Breast epithelium (tissue), 4 donors: ENCODE results near the gene SNRNP200. TPM values are rescaled to one million over a fixed set of nuclear protein-coding genes. Genes with fewer than 3 reads are reported as not detected.

Experiments used
- DNase-seq, 2 donors: peaks; one replicate each; pipeline ENCODE4 v3.0.0-alpha.2; 2019; ENCODE audit warnings: low spot score in 2 of 2
- H3K27ac ChIP-seq, 2 donors: fragments of 200-600 bp; sonication (generic) in 1 of 2; one replicate each; pipeline ENCODE4 v1.5.1; 2016 to 2019; ENCODE audit warnings: mild to moderate bottlenecking in 1 of 2
- H3K27me3 ChIP-seq, 2 donors: fragments of 200-600 bp; sonication (generic) in 1 of 2; one replicate each; pipeline versions ENCODE4 v1.5.1 to v1.6.0; 2017 to 2019; ENCODE audit warnings: control low read depth in 1 of 2, mild to moderate bottlenecking in 1 of 2
- H3K36me3 ChIP-seq: fragments of 200-600 bp; one replicate; pipeline ENCODE4 v1.5.1; 2019
- H3K4me1 ChIP-seq, 2 donors: fragments of 200-600 bp; sonication (generic); one replicate each; pipeline ENCODE4 v1.5.1; 2016 to 2019; ENCODE audit warnings: control low read depth in 1 of 2
- H3K4me3 ChIP-seq, 3 donors: fragments of 200-600 bp; sonication (generic); 1 replicate in 2 of 3; 2 replicates in 1 of 3; pipeline ENCODE4 v1.5.1; 2016 to 2019; ENCODE audit warnings: mild to moderate bottlenecking in 3 of 3, moderate library complexity in 2 of 3
- H3K9me3 ChIP-seq, 2 donors: fragments of 200-600 bp; sonication (generic) in 1 of 2; one replicate each; pipeline ENCODE4 v1.5.1; 2016 to 2019; ENCODE audit warnings: control low read depth in 1 of 2
- POLR2A ChIP-seq: fragments of 450-650 bp; IDR thresholded peaks from one replicate; pipeline ENCODE4 v1.6.1; 2016; ENCODE audit warnings: antibody characterized with exemption, mild to moderate bottlenecking, moderate library complexity
- POLR2AphosphoS5 ChIP-seq, 3 donors: sonication (generic); formaldehyde crosslinking; IDR thresholded peaks; one replicate each; pipeline ENCODE4 v1.6.1; 2017; ENCODE audit warnings: antibody characterized with exemption in 3 of 3
- intact Hi-C: fragments of 100-400 bp; cut with DNase I; formaldehyde crosslinking; loops from one replicate; pipeline ENCODE4 v1.15.1; 2023; ENCODE audit warnings: low total_unique reads
- total RNA-seq, 3 donors: library from RNA; depleted of rRNA; stranded (reverse); fragments of >200 nt; gene quantifications; one replicate each; pipeline ENCODE4 v1.1.0, GENCODE V29; 2016
- TF ChIP-seq, protein P1 (sequence below), 3 donors: fragments of 450-650 bp; IDR thresholded peaks; one replicate each; pipeline ENCODE4 v1.5.1; 2016 to 2017; ENCODE audit warnings: antibody characterized with exemption in 3 of 3, mild to moderate bottlenecking in 3 of 3, moderate library complexity in 3 of 3

SNRNP200 gene
- total RNA-seq, 3 donors from 2014 or later = 99.4 to 111 (median 109) TPM

DNA sequence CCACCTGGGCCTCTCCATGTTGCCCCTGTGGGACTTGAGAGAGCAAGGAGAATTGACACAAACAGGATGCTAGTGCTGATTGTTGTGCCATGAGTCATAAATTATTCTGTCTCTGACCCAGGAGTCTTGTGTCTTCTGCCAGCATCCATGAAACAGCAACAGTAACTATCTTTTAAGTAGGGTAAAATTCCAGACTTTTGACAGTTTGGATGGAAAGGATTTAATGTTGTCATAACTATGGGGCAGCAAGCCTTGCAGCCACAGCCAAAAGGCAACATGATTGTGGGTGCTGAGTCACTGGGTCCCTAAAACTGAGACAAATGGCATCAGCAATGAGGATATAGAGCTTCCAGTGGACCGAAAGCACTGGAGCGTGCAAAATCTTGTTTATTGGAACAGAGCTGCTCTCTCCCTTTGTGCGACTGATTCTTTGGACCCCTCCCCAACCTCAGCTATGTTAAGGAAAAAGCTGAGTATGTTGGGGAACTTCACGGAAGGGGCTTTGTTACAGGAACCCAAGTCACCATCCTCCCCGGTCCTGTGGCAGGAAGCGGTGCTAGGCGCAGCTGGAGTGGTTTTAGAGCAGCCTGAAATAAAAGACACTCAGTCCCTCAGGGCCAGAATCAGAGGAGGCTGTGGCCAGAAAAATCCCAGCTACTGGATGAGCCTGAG is 10.2 kb upstream of the SNRNP200 start:
- Histone ChIP-seq H3K4me3 (no peak overlapping the region), H3K9me3 (no peaks in the 10 kb centered on the region), H3K4me1 (no peaks in the 10 kb centered on the region), H3K27ac (peak overlapping the region in 1 of 2 donors; percentile 14), H3K36me3 (no peaks in the 10 kb centered on the region), H3K27me3 (no peaks in the 10 kb centered on the region)
- intact Hi-C loops = no loop called here
- TF ChIP-seq POLR2AphosphoS5 (IDR thresholded peaks at IDR 0.05) = no peak
- TF ChIP-seq, protein P1, sequence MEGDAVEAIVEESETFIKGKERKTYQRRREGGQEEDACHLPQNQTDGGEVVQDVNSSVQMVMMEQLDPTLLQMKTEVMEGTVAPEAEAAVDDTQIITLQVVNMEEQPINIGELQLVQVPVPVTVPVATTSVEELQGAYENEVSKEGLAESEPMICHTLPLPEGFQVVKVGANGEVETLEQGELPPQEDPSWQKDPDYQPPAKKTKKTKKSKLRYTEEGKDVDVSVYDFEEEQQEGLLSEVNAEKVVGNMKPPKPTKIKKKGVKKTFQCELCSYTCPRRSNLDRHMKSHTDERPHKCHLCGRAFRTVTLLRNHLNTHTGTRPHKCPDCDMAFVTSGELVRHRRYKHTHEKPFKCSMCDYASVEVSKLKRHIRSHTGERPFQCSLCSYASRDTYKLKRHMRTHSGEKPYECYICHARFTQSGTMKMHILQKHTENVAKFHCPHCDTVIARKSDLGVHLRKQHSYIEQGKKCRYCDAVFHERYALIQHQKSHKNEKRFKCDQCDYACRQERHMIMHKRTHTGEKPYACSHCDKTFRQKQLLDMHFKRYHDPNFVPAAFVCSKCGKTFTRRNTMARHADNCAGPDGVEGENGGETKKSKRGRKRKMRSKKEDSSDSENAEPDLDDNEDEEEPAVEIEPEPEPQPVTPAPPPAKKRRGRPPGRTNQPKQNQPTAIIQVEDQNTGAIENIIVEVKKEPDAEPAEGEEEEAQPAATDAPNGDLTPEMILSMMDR (IDR thresholded peaks at IDR 0.05) = no peak
- TF ChIP-seq POLR2A = no peak
- DNase-seq = no peak

DNA sequence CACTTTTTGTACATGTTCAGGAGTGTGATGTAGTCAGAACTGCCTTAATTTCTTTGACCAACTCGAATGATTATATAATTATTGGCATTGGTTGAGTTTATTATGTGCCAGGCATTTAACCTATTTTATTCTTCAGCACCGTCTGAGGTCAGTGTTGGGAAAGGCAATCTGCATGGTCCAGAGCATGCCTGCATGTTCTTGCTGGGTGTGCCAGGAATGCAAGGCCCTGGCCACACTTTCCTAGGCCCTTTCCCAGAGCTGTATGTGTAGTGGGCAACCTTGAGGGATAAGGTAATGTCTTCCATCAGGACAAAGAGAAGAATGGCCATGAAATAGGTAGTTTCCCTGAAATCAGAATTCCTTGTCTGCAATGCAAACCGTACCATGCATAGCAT is 9.7 kb upstream of the SNRNP200 start:
- Histone ChIP-seq H3K9me3 (no peaks in the 10 kb centered on the region), H3K4me3 (no peak overlapping the region), H3K36me3 (no peaks in the 10 kb centered on the region), H3K27me3 (no peaks in the 10 kb centered on the region), H3K4me1 (no peaks in the 10 kb centered on the region), H3K27ac (no peak overlapping the region)
- TF ChIP-seq POLR2AphosphoS5 (IDR thresholded peaks at IDR 0.05) = no peak
- TF ChIP-seq, protein P1 (IDR thresholded peaks at IDR 0.05) = no peak
- TF ChIP-seq POLR2A = no peak
- DNase-seq = no peak
- intact Hi-C loops = no loop called here

DNA sequence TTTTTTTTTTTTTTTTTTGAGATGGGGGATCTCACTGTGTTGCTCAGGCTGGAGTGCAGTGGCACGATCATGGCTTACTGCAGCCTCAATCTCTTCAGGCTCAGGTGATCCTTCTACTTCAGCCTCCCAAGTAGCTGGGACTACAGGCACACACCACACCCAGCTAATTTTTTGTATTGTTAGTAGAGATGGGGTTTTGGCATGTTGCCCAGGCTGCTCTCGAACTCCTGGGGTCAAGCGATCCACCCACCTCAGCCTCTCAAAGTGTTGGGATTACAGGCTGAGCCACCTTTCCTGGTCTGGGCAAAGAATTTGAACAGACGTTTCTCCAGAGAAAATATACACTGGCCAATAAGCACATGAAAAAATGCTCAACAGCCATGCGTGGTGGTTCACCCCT is 2.9 kb upstream of the SNRNP200 start:
- Histone ChIP-seq H3K36me3 (no peaks in the 10 kb centered on the region), H3K27ac (no peak overlapping the region), H3K4me3 (no peak overlapping the region), H3K4me1 (peaks cover 0 to 6% of the 10 kb centered on the region in 2 donors), H3K27me3 (no peaks in the 10 kb centered on the region), H3K9me3 (no peaks in the 10 kb centered on the region)
- TF ChIP-seq, protein P1 (IDR thresholded peaks at IDR 0.05) = no peak
- TF ChIP-seq POLR2AphosphoS5 (IDR thresholded peaks at IDR 0.05) = no peak
- no peak for TF ChIP-seq POLR2A
- DNase-seq = no peak
- intact Hi-C loops = loop anchor here (10.0 kb wide), 1 partner anchor 97 kb away; no protein-coding TSS in a partner anchor

DNA sequence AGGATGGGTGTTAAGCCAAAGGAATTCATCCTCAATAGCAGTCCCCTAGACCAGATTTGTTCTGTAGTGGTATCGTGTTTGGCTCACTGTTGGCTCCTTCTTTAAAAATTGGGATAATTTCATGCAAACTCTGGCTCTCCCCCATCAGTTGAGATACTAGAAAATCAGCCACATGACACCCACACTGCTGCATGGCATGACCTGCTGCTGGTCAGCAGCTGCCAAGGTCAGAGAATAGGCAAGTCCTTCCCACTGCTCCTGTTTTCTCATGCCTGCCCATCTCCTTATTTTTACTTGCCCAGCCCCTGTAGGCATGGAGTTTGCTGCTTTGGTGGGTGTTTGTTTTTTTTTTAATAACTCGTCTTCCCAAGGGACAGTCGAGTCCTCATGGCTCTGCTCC is 1.0 kb upstream of the SNRNP200 start:
- Histone ChIP-seq H3K27me3 (no peaks in the 10 kb centered on the region), H3K9me3 (no peaks in the 10 kb centered on the region), H3K27ac (peak overlapping the region; percentile 87 to 91), H3K36me3 (no peaks in the 10 kb centered on the region), H3K4me1 (peaks cover 0 to 6% of the 10 kb centered on the region in 2 donors), H3K4me3 (peak overlapping the region in 2 of 3 donors; percentile 81 to 91)
- TF ChIP-seq POLR2A (no peak), POLR2AphosphoS5 (IDR thresholded peaks at IDR 0.05) (no peak)
- TF ChIP-seq, protein P1 (IDR thresholded peaks at IDR 0.05) = no peak
- no peak for DNase-seq
- intact Hi-C loops = loop anchor here (10.0 kb wide), 1 partner anchor 98 kb away; no protein-coding TSS in a partner anchor

DNA sequence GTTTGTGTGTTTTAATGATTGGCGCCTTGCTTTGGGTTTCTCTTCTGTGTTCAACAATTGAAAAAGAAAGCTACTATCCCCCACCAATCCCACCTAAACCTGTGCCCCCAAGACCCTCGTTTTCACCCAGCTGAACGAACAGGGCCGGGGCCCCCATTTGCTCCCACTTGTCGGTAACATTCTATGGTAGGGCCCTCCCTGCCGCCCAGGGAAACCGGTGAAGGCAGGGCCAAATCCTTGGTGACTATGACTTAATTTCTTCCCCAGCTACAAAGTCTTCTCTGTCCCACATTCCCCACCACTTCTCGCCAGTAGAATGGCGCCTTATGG is 598 bp upstream of the SNRNP200 start:
- Histone ChIP-seq H3K36me3 (no peaks in the 10 kb centered on the region), H3K27ac (peak overlapping the region; percentile 87 to 91), H3K27me3 (no peaks in the 10 kb centered on the region), H3K9me3 (no peaks in the 10 kb centered on the region), H3K4me1 (peaks cover 0 to 6% of the 10 kb centered on the region in 2 donors), H3K4me3 (peak overlapping the region; percentile 81 to 91 (median 90))
- intact Hi-C loops = loop anchor here (10.0 kb wide), 1 partner anchor 99 kb away; no protein-coding TSS in a partner anchor
- no peak for DNase-seq
- TF ChIP-seq, protein P1 (IDR thresholded peaks at IDR 0.05) = no peak
- no peak for TF ChIP-seq POLR2A
- TF ChIP-seq POLR2AphosphoS5 (IDR thresholded peaks at IDR 0.05) = no peak
